Stimulated activated naive CD8-positive, alpha-beta T cell treated with anti-CD3 and anti-CD28 coated beads, Interleukin-15, Interleukin-2, amounts not matched to agents 100 ng/mL and 50 ng/mL, for 24 hours (primary cell): Measurements from ENCODE around the gene EBP.

ENCODE experiments used
- H3K27ac Mint-ChIP-seq: one replicate; pipeline ENCODE4 v1.8.0; 2021; ENCODE audit warnings: mild to moderate bottlenecking, mixed read lengths
- H3K27me3 Mint-ChIP-seq: one replicate; pipeline ENCODE4 v1.8.0; 2021; ENCODE audit warnings: mixed read lengths
- H3K36me3 Mint-ChIP-seq: one replicate; pipeline ENCODE4 v1.8.0; 2021; ENCODE audit warnings: low read depth, mixed read lengths
- H3K4me1 Mint-ChIP-seq: one replicate; pipeline ENCODE4 v1.8.0; 2021; ENCODE audit warnings: low read depth, mixed read lengths
- H3K4me3 Mint-ChIP-seq: one replicate; pipeline ENCODE4 v1.8.0; 2021; ENCODE audit warnings: mild to moderate bottlenecking, mixed read lengths
- H3K9me3 Mint-ChIP-seq: one replicate; pipeline ENCODE4 v1.8.0; 2021; ENCODE audit warnings: mixed read lengths

The EBP gene

GRCh38 chrX:48521353-48522243 is at the start of gene EBP:
Gene EBP, plus strand, starts transcription at chrX:48521808. Its CDS starts 1,964 bp downstream, at chrX:48523772.
- no peaks in the 10 kb centered on the region for H3K27me3 Mint-ChIP-seq
- H3K9me3 Mint-ChIP-seq = no peaks in the 10 kb centered on the region
- peaks cover 45% of the 10 kb centered on the region for H3K4me1 Mint-ChIP-seq
- peaks cover 15% of the 10 kb centered on the region for H3K36me3 Mint-ChIP-seq
- peak within 1 kb of the TSS; percentile 95 for H3K27ac Mint-ChIP-seq
- H3K4me3 Mint-ChIP-seq = peak within 1 kb of the TSS; percentile 88

GRCh38 chrX:48472225-48472624 is 49.4 kb upstream of the EBP start:
- Mint-ChIP-seq H3K4me1 (peaks cover 20% of the 10 kb centered on the region), H3K4me3 (no peak overlapping the region), H3K27me3 (no peaks in the 10 kb centered on the region), H3K9me3 (no peaks in the 10 kb centered on the region), H3K27ac (no peak overlapping the region), H3K36me3 (peaks cover 9% of the 10 kb centered on the region)

- H3K27ac Mint-ChIP-seq = no peak overlapping the region
- H3K9me3 Mint-ChIP-seq = no peaks in the 10 kb centered on the region
- H3K36me3 Mint-ChIP-seq = peaks cover 15% of the 10 kb centered on the region
- no peak overlapping the region for H3K4me3 Mint-ChIP-seq
- no peaks in the 10 kb centered on the region for H3K27me3 Mint-ChIP-seq
- H3K4me1 Mint-ChIP-seq = peaks cover 25% of the 10 kb centered on the region
Observed at GRCh38 chrX:48472851-48473703, 48.5 kb upstream of the EBP start.

- Mint-ChIP-seq H3K27ac (no peak overlapping the region), H3K4me3 (no peak overlapping the region), H3K36me3 (peaks cover 18% of the 10 kb centered on the region), H3K4me1 (peaks cover 27% of the 10 kb centered on the region), H3K27me3 (no peaks in the 10 kb centered on the region), H3K9me3 (no peaks in the 10 kb centered on the region)
Observed at GRCh38 chrX:48473704-48473990, 48.0 kb upstream of the EBP start.

- H3K4me3 Mint-ChIP-seq = no peak overlapping the region
- peaks cover 27% of the 10 kb centered on the region for H3K4me1 Mint-ChIP-seq
- no peak overlapping the region for H3K27ac Mint-ChIP-seq
- no peaks in the 10 kb centered on the region for H3K9me3 Mint-ChIP-seq
- peaks cover 20% of the 10 kb centered on the region for H3K36me3 Mint-ChIP-seq
- no peaks in the 10 kb centered on the region for H3K27me3 Mint-ChIP-seq
Observed at GRCh38 chrX:48474127-48474526, 47.5 kb upstream of the EBP start.

- Mint-ChIP-seq H3K27ac (no peak overlapping the region), H3K9me3 (no peaks in the 10 kb centered on the region), H3K4me3 (peak overlapping the region; percentile 94), H3K27me3 (no peaks in the 10 kb centered on the region), H3K4me1 (peaks cover 23% of the 10 kb centered on the region), H3K36me3 (peaks cover 23% of the 10 kb centered on the region)
Observed at GRCh38 chrX:48474581-48474980, 47.0 kb upstream of the EBP start.

GRCh38 chrX:48475296-48475695 is 46.3 kb upstream of the EBP start:
- Mint-ChIP-seq H3K4me3 (peak overlapping the region; percentile 94), H3K9me3 (no peaks in the 10 kb centered on the region), H3K4me1 (peaks cover 21% of the 10 kb centered on the region), H3K27ac (peak overlapping the region; percentile 97), H3K36me3 (peaks cover 27% of the 10 kb centered on the region), H3K27me3 (no peaks in the 10 kb centered on the region)

GRCh38 chrX:48475774-48476577 is 45.6 kb upstream of the EBP start, which contains the start of gene FTSJ1:
Gene FTSJ1, plus strand, starts transcription at chrX:48476199. Its CDS starts 1,849 bp downstream, at chrX:48478048.
- H3K27me3 Mint-ChIP-seq = no peaks in the 10 kb centered on the region
- H3K9me3 Mint-ChIP-seq = no peaks in the 10 kb centered on the region
- H3K36me3 Mint-ChIP-seq = peaks cover 34% of the 10 kb centered on the region
- peak within 1 kb of the TSS; percentile 97 for H3K27ac Mint-ChIP-seq
- peaks cover 26% of the 10 kb centered on the region for H3K4me1 Mint-ChIP-seq
- H3K4me3 Mint-ChIP-seq = peak within 1 kb of the TSS; percentile 94

- Mint-ChIP-seq H3K9me3 (no peaks in the 10 kb centered on the region), H3K4me1 (peaks cover 26% of the 10 kb centered on the region), H3K4me3 (peak overlapping the region; percentile 94), H3K36me3 (peaks cover 35% of the 10 kb centered on the region), H3K27ac (peak overlapping the region; percentile 97), H3K27me3 (no peaks in the 10 kb centered on the region)
Observed at GRCh38 chrX:48476919-48477318, 44.7 kb upstream of the EBP start.

GRCh38 chrX:48477960-48478755 is 43.5 kb upstream of the EBP start:
- H3K36me3 Mint-ChIP-seq = peaks cover 41% of the 10 kb centered on the region
- no peaks in the 10 kb centered on the region for H3K9me3 Mint-ChIP-seq
- peak overlapping the region; percentile 97 for H3K27ac Mint-ChIP-seq
- H3K27me3 Mint-ChIP-seq = no peaks in the 10 kb centered on the region
- H3K4me3 Mint-ChIP-seq = peak overlapping the region; percentile 94
- H3K4me1 Mint-ChIP-seq = peaks cover 26% of the 10 kb centered on the region

- Mint-ChIP-seq H3K36me3 (peaks cover 45% of the 10 kb centered on the region), H3K27ac (peak overlapping the region; percentile 32)
Observed at GRCh38 chrX:48478806-48479205, 42.8 kb upstream of the EBP start.

GRCh38 chrX:48480142-48480541 is 41.5 kb upstream of the EBP start:
- Mint-ChIP-seq H3K36me3 (peaks cover 45% of the 10 kb centered on the region), H3K4me1 (peaks cover 23% of the 10 kb centered on the region), H3K27ac (peak overlapping the region; percentile 76)

More at GRCh38 chrX:48478806-48479205, 42.8 kb upstream of the EBP start:
- Mint-ChIP-seq H3K4me1 (peaks cover 26% of the 10 kb centered on the region), H3K9me3 (no peaks in the 10 kb centered on the region), H3K27me3 (no peaks in the 10 kb centered on the region), H3K4me3 (no peak overlapping the region)

GRCh38 chrX:48480583-48480982 is 41.0 kb upstream of the EBP start:
- no peaks in the 10 kb centered on the region for H3K27me3 Mint-ChIP-seq
- no peaks in the 10 kb centered on the region for H3K9me3 Mint-ChIP-seq
- H3K4me1 Mint-ChIP-seq = peaks cover 22% of the 10 kb centered on the region
- H3K27ac Mint-ChIP-seq = peak overlapping the region; percentile 76
- H3K36me3 Mint-ChIP-seq = peaks cover 45% of the 10 kb centered on the region
- no peak overlapping the region for H3K4me3 Mint-ChIP-seq

More at GRCh38 chrX:48480142-48480541, 41.5 kb upstream of the EBP start:
- H3K27me3 Mint-ChIP-seq = no peaks in the 10 kb centered on the region
- no peak overlapping the region for H3K4me3 Mint-ChIP-seq
- H3K9me3 Mint-ChIP-seq = no peaks in the 10 kb centered on the region

- H3K36me3 Mint-ChIP-seq = peaks cover 35% of the 10 kb centered on the region
- H3K4me3 Mint-ChIP-seq = no peak overlapping the region
- H3K27ac Mint-ChIP-seq = no peak overlapping the region
- H3K4me1 Mint-ChIP-seq = peaks cover 13% of the 10 kb centered on the region
- no peaks in the 10 kb centered on the region for H3K27me3 Mint-ChIP-seq
- H3K9me3 Mint-ChIP-seq = no peaks in the 10 kb centered on the region
Observed at GRCh38 chrX:48482526-48482925, 39.1 kb upstream of the EBP start.
